GM06990 (cell line): ENCODE measurements around the gene MAP2K2.

ENCODE experiments used
- DNase-seq: peaks from one replicate; pipeline ENCODE4 v3.0.0-alpha.2; 2011; ENCODE audit not compliant: insufficient read length; ENCODE audit errors: extremely low read depth
- H3K27me3 ChIP-seq: replicated peaks from 2 replicates; pipeline ENCODE4 v1.6.0; 2011; ENCODE audit warnings: low read length; ENCODE audit not compliant: control insufficient read depth, insufficient read depth
- H3K36me3 ChIP-seq: 2 replicates; pipeline ENCODE4 v1.5.1; 2011; ENCODE audit warnings: low read length; ENCODE audit not compliant: control insufficient read depth, insufficient read depth
- H3K4me3 ChIP-seq: replicated peaks from 2 replicates; pipeline ENCODE4 v1.5.1; 2011; ENCODE audit warnings: low read depth, mild to moderate bottlenecking, control low read depth, low read length
- TF ChIP-seq, protein P1 (sequence below): IDR thresholded peaks from 2 replicates; pipeline ENCODE4 v1.5.1; 2011; ENCODE audit warnings: low read length, control low read depth, mild to moderate bottlenecking, inconsistent platforms; ENCODE audit not compliant: insufficient read depth, poor library complexity, severe bottlenecking

Gene MAP2K2

DNA sequence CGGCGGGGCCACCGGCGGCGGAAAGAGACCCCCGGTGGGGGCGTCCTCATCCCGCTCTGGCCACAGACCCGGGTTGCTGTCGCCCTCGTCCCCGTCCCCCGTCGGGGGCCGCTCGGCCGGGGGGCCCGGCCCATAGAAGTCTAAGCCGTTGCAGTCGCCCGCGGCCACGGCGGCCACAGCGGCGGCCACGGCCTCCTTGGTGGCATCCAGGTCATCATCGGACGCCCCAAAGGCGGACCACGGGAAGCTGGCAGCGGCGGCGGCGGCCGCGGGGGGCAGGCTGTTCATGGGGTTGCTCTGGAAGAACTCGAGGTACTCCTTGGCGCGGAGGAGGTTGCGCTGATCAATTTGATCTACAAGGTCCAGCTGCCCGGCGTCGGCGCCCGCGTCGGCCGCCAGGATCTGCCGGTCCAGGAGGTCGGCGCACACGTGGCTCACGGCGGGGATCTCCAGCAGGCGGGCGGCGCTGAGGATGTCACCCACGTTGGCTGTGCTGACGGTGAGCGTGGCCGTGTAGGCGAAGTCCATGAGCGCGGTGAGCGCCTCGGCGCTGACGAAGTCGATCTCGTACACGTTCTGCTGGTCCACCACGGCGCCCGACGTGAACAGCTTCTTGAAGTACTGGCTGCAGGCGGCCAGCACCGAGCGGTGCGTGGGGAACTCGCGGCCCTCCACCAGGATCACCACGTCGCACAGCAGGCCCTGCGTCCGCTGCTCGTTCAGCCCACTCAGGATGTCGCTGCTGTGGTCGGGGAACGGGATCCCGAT is 69.3 kb downstream of the MAP2K2 start:
- no peak for DNase-seq
- Histone ChIP-seq H3K4me3 (no peak overlapping the region), H3K36me3 (peaks cover 18% of the 10 kb centered on the region), H3K27me3 (no peaks in the 10 kb centered on the region)
- TF ChIP-seq, protein P1, sequence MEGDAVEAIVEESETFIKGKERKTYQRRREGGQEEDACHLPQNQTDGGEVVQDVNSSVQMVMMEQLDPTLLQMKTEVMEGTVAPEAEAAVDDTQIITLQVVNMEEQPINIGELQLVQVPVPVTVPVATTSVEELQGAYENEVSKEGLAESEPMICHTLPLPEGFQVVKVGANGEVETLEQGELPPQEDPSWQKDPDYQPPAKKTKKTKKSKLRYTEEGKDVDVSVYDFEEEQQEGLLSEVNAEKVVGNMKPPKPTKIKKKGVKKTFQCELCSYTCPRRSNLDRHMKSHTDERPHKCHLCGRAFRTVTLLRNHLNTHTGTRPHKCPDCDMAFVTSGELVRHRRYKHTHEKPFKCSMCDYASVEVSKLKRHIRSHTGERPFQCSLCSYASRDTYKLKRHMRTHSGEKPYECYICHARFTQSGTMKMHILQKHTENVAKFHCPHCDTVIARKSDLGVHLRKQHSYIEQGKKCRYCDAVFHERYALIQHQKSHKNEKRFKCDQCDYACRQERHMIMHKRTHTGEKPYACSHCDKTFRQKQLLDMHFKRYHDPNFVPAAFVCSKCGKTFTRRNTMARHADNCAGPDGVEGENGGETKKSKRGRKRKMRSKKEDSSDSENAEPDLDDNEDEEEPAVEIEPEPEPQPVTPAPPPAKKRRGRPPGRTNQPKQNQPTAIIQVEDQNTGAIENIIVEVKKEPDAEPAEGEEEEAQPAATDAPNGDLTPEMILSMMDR: no peak

DNA sequence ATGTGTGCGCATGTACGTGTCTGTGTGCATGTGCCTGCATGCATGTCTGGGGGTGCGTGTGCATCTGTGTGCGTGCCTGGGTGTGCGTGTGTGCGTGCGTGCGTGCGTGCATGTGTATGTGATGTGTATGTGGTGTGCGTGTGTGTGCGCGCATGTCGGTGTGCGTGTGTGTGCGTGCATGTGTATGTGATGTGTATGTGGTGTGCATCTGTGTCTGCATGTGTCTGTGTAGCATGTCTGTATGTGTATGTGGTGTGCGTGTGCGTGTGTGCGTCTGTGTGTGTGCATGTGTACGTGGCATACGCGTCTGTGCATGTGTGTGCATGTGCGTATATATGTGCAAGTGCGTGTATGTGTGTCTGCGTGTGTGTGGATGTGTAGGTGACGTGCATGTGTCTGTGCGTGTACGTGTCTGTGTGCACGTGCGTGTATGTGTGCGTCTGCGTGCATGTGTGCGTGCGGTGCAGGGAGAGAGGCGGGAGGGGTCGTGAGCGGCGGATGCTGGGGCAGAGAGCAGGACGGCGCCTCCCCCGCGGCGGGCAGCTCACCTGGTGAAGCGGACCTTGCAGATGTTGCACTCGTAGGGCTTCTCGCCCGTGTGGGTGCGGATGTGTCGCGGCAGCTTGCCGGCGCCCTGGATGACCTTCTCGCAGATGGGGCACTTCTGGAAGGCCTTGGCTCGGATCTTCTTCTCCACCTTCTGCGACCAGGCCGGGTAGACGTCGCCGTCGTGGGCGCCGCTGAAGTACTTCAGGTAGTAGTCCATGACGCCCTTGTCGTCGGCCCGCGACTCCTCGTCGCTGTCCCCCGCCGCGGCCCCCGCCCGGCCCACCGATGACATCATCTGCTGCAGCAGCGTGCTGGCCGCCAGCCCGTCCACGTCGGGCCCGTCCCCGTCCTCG is 70.2 kb downstream of the MAP2K2 start:
- TF ChIP-seq, protein P1: no peak
- H3K27me3 ChIP-seq: no peaks in the 10 kb centered on the region
- peaks cover 22% of the 10 kb centered on the region for H3K36me3 ChIP-seq
- H3K4me3 ChIP-seq: no peak overlapping the region
- DNase-seq: no peak

DNA sequence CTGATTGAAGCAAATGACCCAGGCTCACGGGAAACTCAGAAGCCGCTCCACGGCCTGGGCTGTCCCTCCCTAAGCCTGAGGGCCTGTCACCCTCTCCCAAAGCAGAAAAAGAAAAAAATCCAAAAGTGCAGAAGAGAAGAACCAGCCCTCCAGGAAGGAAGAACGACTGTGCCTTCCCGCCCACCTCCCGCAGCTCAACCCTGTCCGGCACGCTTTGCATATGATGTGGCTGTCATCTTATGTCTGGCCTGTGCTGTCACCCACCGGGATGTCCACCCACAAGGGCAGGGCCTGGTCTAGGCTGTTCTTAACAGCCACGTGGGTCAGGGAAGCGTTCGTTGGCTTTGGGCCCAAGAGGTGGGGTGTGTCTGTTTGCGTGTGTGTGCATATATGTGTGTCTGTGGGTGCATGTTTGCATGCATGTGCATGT is 70.9 kb downstream of the MAP2K2 start:
- Histone ChIP-seq H3K27me3 (no peaks in the 10 kb centered on the region), H3K4me3 (no peak overlapping the region), H3K36me3 (peaks cover 24% of the 10 kb centered on the region)
- DNase-seq: peak; percentile 19
- TF ChIP-seq, protein P1: no peak

DNA sequence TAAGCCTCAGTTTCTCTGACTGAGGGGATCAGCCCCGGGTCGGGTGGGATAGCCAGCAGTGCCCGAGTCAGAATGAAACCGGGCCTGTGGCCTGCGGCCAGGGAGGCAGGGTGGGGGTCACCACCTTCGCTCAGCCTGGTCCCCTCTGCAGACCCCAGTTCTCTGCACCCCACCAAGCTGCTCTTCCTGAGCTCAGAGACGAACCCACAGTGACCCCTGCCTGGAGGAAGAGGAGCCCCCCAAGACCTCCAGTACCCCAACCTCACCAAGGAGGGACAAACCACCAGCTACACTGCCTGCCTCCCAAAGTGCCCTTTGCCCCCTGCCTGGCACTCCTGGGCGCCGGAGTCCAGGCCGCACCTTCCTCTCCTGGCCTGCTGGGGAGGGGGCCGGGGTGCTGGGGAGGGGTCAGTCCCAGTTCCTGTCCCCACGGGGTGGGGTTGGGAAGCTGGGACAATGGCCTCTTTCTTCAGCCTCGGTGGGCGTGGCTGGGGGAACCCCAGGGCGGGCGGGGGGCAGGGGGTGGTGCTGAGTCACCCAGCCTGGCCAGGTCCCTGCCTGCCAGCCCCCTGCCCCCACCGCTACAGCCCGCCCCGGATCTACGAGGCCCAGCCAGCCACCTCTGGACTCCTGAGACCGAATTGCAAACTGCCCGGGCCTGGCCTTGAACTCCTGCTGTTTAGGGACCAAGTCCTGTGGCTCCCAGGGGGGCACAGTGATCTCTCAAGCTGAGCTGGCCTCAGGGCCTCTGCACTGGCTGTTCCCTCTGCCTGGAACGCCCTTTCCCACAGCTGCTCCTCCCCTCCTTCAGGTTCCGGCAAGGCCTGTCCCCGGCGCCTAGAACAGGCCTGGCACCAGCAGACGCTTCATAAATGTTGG is 71.6 kb downstream of the MAP2K2 start:
- Histone ChIP-seq H3K27me3 (no peaks in the 10 kb centered on the region), H3K36me3 (peaks cover 24% of the 10 kb centered on the region), H3K4me3 (peak overlapping the region; percentile 12)
- TF ChIP-seq, protein P1: no peak
- no peak for DNase-seq
